SK-N-SH (cell line): ENCODE results near the gene BBS9. TPM values are rescaled to one million over a fixed set of nuclear protein-coding genes. Genes with fewer than 3 reads are reported as not detected.

ENCODE experiments used
- CTCF ChIA-PET: fragments of 300-600, 350-600 bp; formaldehyde crosslinking; extraction: SDS; loops from one replicate; lab custom pipeline; 2021; lab: Yijun Ruan, JAX
- POLR2A ChIA-PET: fragments of 350-600 bp; sonication (Branson Sonifier 250); formaldehyde crosslinking; extraction: SDS; loops from one replicate; lab custom pipeline; 2020; ENCODE audit warnings: antibody characterized with exemption, inconsistent platforms; lab: Yijun Ruan, JAX
- DNase-seq: peaks from one replicate; pipeline ENCODE4 v3.0.0; 2012
- H2AFZ ChIP-seq: fragments of 200-600 bp; sonication (generic); 2 replicates; pipeline ENCODE4 v1.8.1; 2016; ENCODE audit warnings: antibody characterized with exemption, mild to moderate bottlenecking, low read depth
- H3F3A ChIP-seq: fragments of 200-600 bp; sonication (generic); replicated peaks from 2 replicates; pipeline ENCODE3; 2016; ENCODE audit warnings: antibody characterized with exemption, mild to moderate bottlenecking; ENCODE audit not compliant: insufficient read depth
- H3K27ac ChIP-seq, 2 experiments: fragments of 200-500 bp in 1 of 2; fragments of 200-600 bp in 1 of 2; sonication (Bioruptor generic) in 1 of 2; sonication (generic), shearing (Covaris generic) in 1 of 2; 2 replicates each; pipeline versions ENCODE4 v1.5.1 to v1.6.1; 2014 to 2016; ENCODE audit warnings: low read depth in 2 of 2, inconsistent platforms in 1 of 2, low read length in 1 of 2, mild to moderate bottlenecking in 1 of 2, mixed read lengths in 1 of 2
- H3K27me3 ChIP-seq: fragments of 200-600 bp; sonication (generic), shearing (Covaris generic); 2 replicates; pipeline ENCODE4 v1.6.1; 2016; ENCODE audit warnings: mixed run types; ENCODE audit not compliant: insufficient read depth
- H3K36me3 ChIP-seq, 2 experiments: fragments of 200-500 bp in 1 of 2; fragments of 200-600 bp in 1 of 2; sonication (Bioruptor generic) in 1 of 2; sonication (generic) in 1 of 2; replicated peaks in 1 of 2; 2 replicates each; pipeline versions ENCODE3 to v1.5.1; 2014 to 2016; ENCODE audit warnings: low read length in 1 of 2, mild to moderate bottlenecking in 1 of 2; ENCODE audit not compliant: insufficient read depth in 2 of 2, control insufficient read depth in 1 of 2
- H3K4me1 ChIP-seq, 2 experiments: fragments of 200-500 bp in 1 of 2; fragments of 200-600 bp in 1 of 2; sonication (Bioruptor generic) in 1 of 2; sonication (generic), shearing (Covaris generic) in 1 of 2; 2 replicates each; pipeline versions ENCODE4 v1.5.1 to v1.6.1; 2014 to 2016; ENCODE audit warnings: low read depth in 1 of 2, low read length in 1 of 2, mixed run types in 1 of 2; ENCODE audit not compliant: insufficient read depth in 2 of 2, control insufficient read depth in 1 of 2
- H3K4me2 ChIP-seq: fragments of 200-600 bp; sonication (generic), shearing (Covaris generic); 2 replicates; pipeline ENCODE4 v1.6.1; 2017; ENCODE audit warnings: mixed run types
- H3K4me3 ChIP-seq, 2 experiments: fragments of 200-500 bp in 1 of 2; fragments of 200-600 bp in 1 of 2; sonication (Bioruptor generic) in 1 of 2; sonication (generic), shearing (Covaris generic) in 1 of 2; 2 replicates each; pipeline versions ENCODE4 v1.5.1 to v1.8.1; 2014 to 2016; ENCODE audit warnings: low read depth in 2 of 2, inconsistent platforms in 1 of 2, low read length in 1 of 2, mild to moderate bottlenecking in 1 of 2, mixed read lengths in 1 of 2, moderate library complexity in 1 of 2
- H3K79me2 ChIP-seq: fragments of 200-600 bp; sonication (generic); 2 replicates; pipeline ENCODE4 v1.8.1; 2017; ENCODE audit warnings: mild to moderate bottlenecking; ENCODE audit not compliant: insufficient read depth
- H3K9ac ChIP-seq: fragments of 200-600 bp; sonication (generic); 2 replicates; pipeline ENCODE4 v1.6.1; 2017; ENCODE audit warnings: mixed run types
- H3K9me2 ChIP-seq: fragments of 200-600 bp; sonication (generic); 2 replicates; pipeline ENCODE4 v1.6.1; 2017; ENCODE audit warnings: mixed run types
- H3K9me3 ChIP-seq: fragments of 200-600 bp; sonication (generic); 2 replicates; pipeline ENCODE4 v1.6.1; 2017; ENCODE audit warnings: mixed run types, mild to moderate bottlenecking, moderate library complexity
- H4K20me1 ChIP-seq: fragments of 200-600 bp; sonication (generic); 2 replicates; pipeline ENCODE4 v1.6.1; 2017; ENCODE audit warnings: mild to moderate bottlenecking, mixed run types; ENCODE audit not compliant: insufficient read depth
- ELF1 ChIP-seq: IDR thresholded peaks from 2 replicates; pipeline ENCODE4 v1.4.0; 2012
- EP300 ChIP-seq, 2 experiments: IDR thresholded peaks; 2 replicates each; pipeline versions ENCODE4 v1.4.0 to v1.6.1; 2012; ENCODE audit warnings: borderline replicate concordance in 1 of 2, low read depth in 1 of 2, low read length in 1 of 2
- FOXJ3 ChIP-seq: sonication (generic); formaldehyde crosslinking; IDR thresholded peaks from 2 replicates; pipeline ENCODE4 v1.5.1; 2020; ENCODE audit warnings: mild to moderate bottlenecking, missing genetic modification reagents
- FOXM1 ChIP-seq: IDR thresholded peaks from 2 replicates; pipeline ENCODE4 v1.4.0; 2012; ENCODE audit warnings: low read depth, mild to moderate bottlenecking
- GABPA ChIP-seq: IDR thresholded peaks from 2 replicates; pipeline ENCODE4 v1.4.0; 2012; ENCODE audit warnings: low read depth, mild to moderate bottlenecking
- GATA2 ChIP-seq: sonication (generic); formaldehyde crosslinking; IDR thresholded peaks from 2 replicates; pipeline ENCODE4 v1.5.0; 2020; ENCODE audit warnings: mild to moderate bottlenecking, missing genetic modification reagents
- JUND ChIP-seq: IDR thresholded peaks from 2 replicates; pipeline ENCODE4 v1.4.0; 2012
- MEF2A ChIP-seq: IDR thresholded peaks from 2 replicates; pipeline ENCODE4 v1.4.0; 2012; ENCODE audit warnings: low read depth, borderline replicate concordance
- NFIC ChIP-seq: IDR thresholded peaks from 2 replicates; pipeline ENCODE4 v1.4.0; 2012; ENCODE audit warnings: borderline replicate concordance
- NRF1 ChIP-seq: IDR thresholded peaks from 2 replicates; pipeline ENCODE4 v1.6.1; 2012; ENCODE audit warnings: low read depth, mild to moderate bottlenecking, low read length
- RFX5 ChIP-seq: IDR thresholded peaks from 2 replicates; pipeline ENCODE4 v1.6.1; 2012; ENCODE audit warnings: mild to moderate bottlenecking, improper control_type of control experiment, low read length
- SIN3A ChIP-seq: IDR thresholded peaks from 2 replicates; pipeline ENCODE4 v1.6.1; 2012; ENCODE audit warnings: low read depth, mild to moderate bottlenecking, low read length, moderate library complexity, borderline replicate concordance
- SMC3 ChIP-seq: IDR thresholded peaks from 2 replicates; pipeline ENCODE4 v1.6.1; 2012; ENCODE audit warnings: low read depth, low read length, improper control_type of control experiment
- TAF1 ChIP-seq: IDR thresholded peaks from 2 replicates; pipeline ENCODE4 v1.6.1; 2012; ENCODE audit warnings: low read depth, mild to moderate bottlenecking, low read length, moderate library complexity, borderline replicate concordance
- TCF12 ChIP-seq: IDR thresholded peaks from 2 replicates; pipeline ENCODE4 v1.4.0; 2012
- TEAD4 ChIP-seq: IDR thresholded peaks from 2 replicates; pipeline ENCODE4 v1.4.0; 2012; ENCODE audit warnings: mild to moderate bottlenecking, borderline replicate concordance; ENCODE audit not compliant: insufficient read depth
- USF2 ChIP-seq: fragments of 150-350 bp; IDR thresholded peaks from 2 replicates; pipeline ENCODE4 v1.6.1; 2017; ENCODE audit warnings: antibody characterized with exemption, low read length, low read depth, borderline replicate concordance
- YY1 ChIP-seq: IDR thresholded peaks from 2 replicates; pipeline ENCODE4 v1.4.0; 2012; ENCODE audit warnings: low read depth, mild to moderate bottlenecking
- ZBTB33 ChIP-seq: IDR thresholded peaks from 2 replicates; pipeline ENCODE4 v1.4.0; 2012; ENCODE audit warnings: low read depth, borderline replicate concordance
- WGBS: methylation state at CpG from one replicate; pipeline ENCODE4 v1.1.6; 2017; ENCODE audit warnings: low lambda C conversion rate; 5-methylcytosine and 5-hydroxymethylcytosine counted together
- polyA plus RNA-seq, 3 experiments: library from polyadenylated mRNA; depleted of rRNA; stranded (reverse); fragments of >200 nt; gene quantifications; 2 replicates each; pipeline ENCODE4 v1.2.3, GENCODE V29; 2012
- TF ChIP-seq, protein P1 (sequence below): fragments of 150-350 bp; IDR thresholded peaks from 2 replicates; pipeline ENCODE4 v1.6.1; 2016; ENCODE audit warnings: mild to moderate bottlenecking, low read depth, low read length
- TF ChIP-seq, protein P2 (sequence below): IDR thresholded peaks from 2 replicates; pipeline ENCODE4; 2012
- TF ChIP-seq, protein P3 (sequence below): IDR thresholded peaks from 2 replicates; pipeline ENCODE4 v1.4.0; 2012; ENCODE audit warnings: low read depth

Gene BBS9
- polyA plus RNA-seq, 1 of the 3 experiments (the other 2 are of a cell fraction): 7.5 TPM

DNA sequence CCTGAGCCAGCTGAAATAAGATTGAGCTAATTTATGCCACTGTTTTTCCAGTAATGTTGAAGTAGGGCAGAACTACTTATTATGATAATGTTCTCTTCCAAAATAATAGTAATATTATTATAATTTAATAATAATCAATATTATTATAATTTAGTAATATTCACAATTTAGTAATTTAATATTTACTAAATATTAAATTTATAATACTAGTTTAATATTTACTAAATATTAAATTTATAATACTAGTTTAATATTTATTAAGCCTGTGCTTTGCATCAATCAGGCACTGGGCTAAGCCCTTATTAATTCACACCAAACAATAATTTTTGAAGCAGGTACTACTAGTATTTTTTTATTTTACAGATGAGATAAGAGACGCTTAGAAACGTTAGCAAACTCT is 170.1 kb downstream of the BBS9 start:
- H4K20me1 ChIP-seq: no peaks in the 10 kb centered on the region
- H3K79me2 ChIP-seq: no peaks in the 10 kb centered on the region
- no peak overlapping the region for H2AFZ ChIP-seq
- H3K36me3 ChIP-seq: no peaks in the 10 kb centered on the region
- H3K27me3 ChIP-seq: no peaks in the 10 kb centered on the region
- no peak overlapping the region for H3K4me3 ChIP-seq
- no peak overlapping the region for H3K27ac ChIP-seq
- no peak overlapping the region for H3K9ac ChIP-seq
- no peak for DNase-seq
- ChIA-PET POLR2A (no interaction called here), CTCF (interaction anchor here (0.8 to 1.5 kb wide), 2 partner anchors 56 to 68 kb away, joined by 3 to 8 read pairs; no protein-coding TSS in a partner anchor)
- no peaks in the 10 kb centered on the region for H3F3A ChIP-seq
- peaks cover 13% of the 10 kb centered on the region for H3K9me3 ChIP-seq
- 40% methylated on average over 2 of the region's 2 CpGs for WGBS
- H3K4me1 ChIP-seq: no peaks in the 10 kb centered on the region
- no peak overlapping the region for H3K4me2 ChIP-seq
- 0 out of 2 replicates have a peak, but pooled peaks cover 3% of the 10 kb centered on the region for H3K9me2 ChIP-seq
- no peak for TF ChIP-seq EP300 (IDR thresholded peaks at IDR 0.05; ENCODE audit: borderline replicate concordance in 1 of 2, low read depth in 1 of 2, low read length in 1 of 2)
- TF ChIP-seq ZBTB33: no peak
- TF ChIP-seq FOXM1: no peak
- TF ChIP-seq, protein P1, sequence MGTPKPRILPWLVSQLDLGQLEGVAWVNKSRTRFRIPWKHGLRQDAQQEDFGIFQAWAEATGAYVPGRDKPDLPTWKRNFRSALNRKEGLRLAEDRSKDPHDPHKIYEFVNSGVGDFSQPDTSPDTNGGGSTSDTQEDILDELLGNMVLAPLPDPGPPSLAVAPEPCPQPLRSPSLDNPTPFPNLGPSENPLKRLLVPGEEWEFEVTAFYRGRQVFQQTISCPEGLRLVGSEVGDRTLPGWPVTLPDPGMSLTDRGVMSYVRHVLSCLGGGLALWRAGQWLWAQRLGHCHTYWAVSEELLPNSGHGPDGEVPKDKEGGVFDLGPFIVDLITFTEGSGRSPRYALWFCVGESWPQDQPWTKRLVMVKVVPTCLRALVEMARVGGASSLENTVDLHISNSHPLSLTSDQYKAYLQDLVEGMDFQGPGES: no peak
- TF ChIP-seq ELF1: no peak
- no peak for TF ChIP-seq GATA2 (CRISPR knock-in tag)
- TF ChIP-seq TEAD4: no peak
- TF ChIP-seq, protein P2, sequence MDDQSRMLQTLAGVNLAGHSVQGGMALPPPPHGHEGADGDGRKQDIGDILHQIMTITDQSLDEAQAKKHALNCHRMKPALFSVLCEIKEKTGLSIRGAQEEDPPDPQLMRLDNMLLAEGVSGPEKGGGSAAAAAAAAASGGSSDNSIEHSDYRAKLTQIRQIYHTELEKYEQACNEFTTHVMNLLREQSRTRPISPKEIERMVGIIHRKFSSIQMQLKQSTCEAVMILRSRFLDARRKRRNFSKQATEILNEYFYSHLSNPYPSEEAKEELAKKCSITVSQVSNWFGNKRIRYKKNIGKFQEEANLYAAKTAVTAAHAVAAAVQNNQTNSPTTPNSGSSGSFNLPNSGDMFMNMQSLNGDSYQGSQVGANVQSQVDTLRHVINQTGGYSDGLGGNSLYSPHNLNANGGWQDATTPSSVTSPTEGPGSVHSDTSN: no peak
- no peak for TF ChIP-seq TCF12

- Histone ChIP-seq H3K4me3 (no peak overlapping the region), H3K9ac (no peak overlapping the region), H3K4me2 (no peak overlapping the region), H3K79me2 (no peaks in the 10 kb centered on the region), H3K9me3 (peaks cover 13% of the 10 kb centered on the region), H3K36me3 (no peaks in the 10 kb centered on the region), H2AFZ (no peak overlapping the region), H3K27me3 (no peaks in the 10 kb centered on the region), H3F3A (no peaks in the 10 kb centered on the region), H4K20me1 (no peaks in the 10 kb centered on the region), H3K4me1 (no peaks in the 10 kb centered on the region), H3K9me2 (0 out of 2 replicates have a peak, but pooled peaks cover 3% of the 10 kb centered on the region), H3K27ac (no peak overlapping the region)
- CTCF ChIA-PET: interaction anchor here (0.8 kb wide), 1 partner anchor 67 kb away, joined by 3 read pairs; no protein-coding TSS in a partner anchor
- TF ChIP-seq, protein P2: no peak
- TF ChIP-seq TCF12: no peak
- TF ChIP-seq, protein P3, sequence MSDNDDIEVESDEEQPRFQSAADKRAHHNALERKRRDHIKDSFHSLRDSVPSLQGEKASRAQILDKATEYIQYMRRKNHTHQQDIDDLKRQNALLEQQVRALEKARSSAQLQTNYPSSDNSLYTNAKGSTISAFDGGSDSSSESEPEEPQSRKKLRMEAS: no peak
- no peak for TF ChIP-seq USF2
- no peak for TF ChIP-seq YY1
- no peak for TF ChIP-seq TAF1
- TF ChIP-seq GABPA: no peak
- TF ChIP-seq MEF2A: no peak
- no peak for TF ChIP-seq FOXJ3
- no peak for TF ChIP-seq NRF1
- no peak for TF ChIP-seq EP300 (IDR thresholded peaks at IDR 0.05; ENCODE audit: borderline replicate concordance in 1 of 2, low read depth in 1 of 2, low read length in 1 of 2)
- no peak for TF ChIP-seq NFIC
- TF ChIP-seq TEAD4: no peak
- no peak for TF ChIP-seq RFX5
- TF ChIP-seq SMC3: no peak
- no peak for TF ChIP-seq SIN3A
- TF ChIP-seq JUND: no peak
- POLR2A ChIA-PET: no interaction called here
- no peak for DNase-seq
- WGBS: 89% methylated on average over 1 of the region's 1 CpG
Measured at GRCh38 chr7:33300131-33300530, 170.8 kb downstream of the BBS9 start.
